Activated CD4-positive, alpha-beta T cell treated with anti-CD3 and anti-CD28 coated beads, Interleukin-2, amount 50 U/mL, for 1 hour (primary cell): ENCODE data around the gene MYO7A.

ENCODE experiments used
- DNase-seq: peaks from one replicate; pipeline ENCODE4 v3.0.0-alpha.2; 2020

Gene MYO7A

DNA sequence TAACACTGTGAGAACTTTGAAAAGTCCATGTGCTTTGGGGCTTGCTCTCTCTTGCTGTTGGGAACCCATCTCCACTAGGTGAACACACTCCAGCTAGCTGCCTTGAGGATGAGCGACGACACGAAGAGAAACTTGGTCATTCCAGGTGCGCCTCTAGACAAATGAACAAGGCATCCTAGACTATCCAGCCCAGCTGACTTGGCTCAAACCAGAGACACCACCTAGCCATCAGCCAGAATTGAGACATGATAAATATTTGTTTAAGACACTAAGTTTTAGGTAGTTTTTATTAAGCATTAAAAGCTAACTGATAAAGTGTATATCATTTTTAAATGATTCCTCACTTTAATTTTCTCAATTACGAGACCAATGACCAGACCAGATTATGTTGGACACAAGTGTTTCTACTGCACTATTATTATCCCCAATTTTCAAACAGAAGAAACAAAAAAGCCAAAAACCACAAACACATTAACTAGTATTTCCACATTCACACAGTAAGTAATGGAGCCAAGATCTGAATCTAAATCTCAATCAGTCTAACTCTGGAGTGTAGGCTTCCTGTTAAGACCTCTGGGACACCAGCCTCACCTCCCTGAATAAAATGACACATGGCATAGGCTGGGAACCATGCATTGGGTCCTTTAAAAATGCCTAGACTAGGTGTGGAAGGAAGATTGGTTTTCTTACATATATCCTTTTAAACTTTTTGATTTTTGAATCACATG is 103.0 kb downstream of the MYO7A start:
- DNase-seq, result no peak

DNA sequence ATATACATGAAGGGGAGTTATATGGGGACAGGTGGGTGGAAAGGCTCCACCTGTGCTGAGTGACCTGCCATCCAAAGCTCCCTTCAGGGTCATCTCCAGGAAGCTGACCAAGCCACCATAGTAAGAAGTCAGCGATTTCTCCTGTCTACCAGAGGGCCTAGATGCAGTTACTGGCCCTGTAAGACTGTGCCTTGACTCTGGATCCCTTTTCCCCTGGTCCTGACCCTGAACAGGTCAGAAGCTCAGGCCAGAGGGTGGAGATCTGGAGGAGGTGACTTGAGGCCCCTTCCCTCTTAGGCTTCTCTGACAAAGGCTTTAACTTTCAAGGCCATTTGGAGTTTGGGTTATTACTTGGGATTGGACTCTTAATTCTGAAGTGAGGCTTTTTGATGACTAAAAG is 103.8 kb downstream of the MYO7A start:
- no peak for DNase-seq

DNA sequence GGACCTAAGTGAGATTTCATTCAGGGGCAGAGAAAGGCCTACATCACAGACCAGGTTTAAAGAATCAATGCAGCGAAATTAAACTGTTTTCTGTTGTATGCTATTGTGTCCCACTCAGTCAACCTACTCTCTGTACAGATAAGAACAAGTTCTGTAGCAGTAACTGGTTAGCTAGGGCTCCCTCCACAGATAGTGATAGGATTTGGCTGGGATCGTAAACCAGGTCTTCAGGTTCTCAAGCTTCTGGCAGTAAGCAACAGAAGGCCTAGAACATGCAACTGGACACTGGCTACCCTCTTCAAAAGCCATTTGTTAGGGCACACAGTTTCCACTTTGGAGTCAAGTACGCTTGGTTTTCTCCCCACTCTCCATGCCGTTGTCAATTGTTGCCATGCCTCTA is 104.2 kb downstream of the MYO7A start:
- no peak for DNase-seq

DNA sequence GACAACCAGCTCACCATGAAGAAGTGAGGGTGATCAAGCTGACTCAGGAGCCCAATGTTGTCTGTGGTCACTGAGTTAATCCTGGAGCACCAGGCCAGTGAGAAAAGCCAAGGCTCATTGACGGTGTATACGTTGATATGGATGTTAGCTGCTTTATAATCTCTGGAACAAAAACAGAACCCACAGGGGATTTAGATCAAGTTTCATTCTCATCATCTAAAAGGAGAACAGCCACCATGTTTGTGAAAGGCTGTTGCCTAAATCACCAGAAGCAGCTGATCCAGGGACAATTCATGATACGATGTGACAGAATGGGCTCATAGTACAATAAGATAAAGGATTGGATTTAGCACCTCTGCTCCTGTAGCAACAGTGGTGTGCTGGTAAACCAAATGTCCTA is 105.0 kb downstream of the MYO7A start:
- DNase-seq, result no peak

DNA sequence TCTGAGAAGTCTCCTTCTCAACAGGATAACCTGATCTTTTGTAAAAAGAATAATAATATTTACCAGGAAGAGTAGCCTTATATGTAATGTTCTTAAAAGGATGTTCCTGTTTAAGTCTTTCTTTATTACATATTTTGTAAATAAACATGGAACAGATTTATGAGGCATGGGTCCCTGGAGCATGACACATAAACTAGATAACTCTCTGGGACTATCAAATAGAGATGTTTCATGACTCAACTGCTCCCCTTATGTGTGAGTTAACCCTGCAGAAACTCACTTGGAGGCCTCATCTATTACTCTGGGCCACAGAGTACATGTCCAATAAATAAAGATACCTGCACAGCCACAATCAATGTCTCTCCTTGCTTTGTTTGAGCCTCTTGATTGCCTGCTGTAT is 108.9 kb downstream of the MYO7A start:
- DNase-seq, result no peak

DNA sequence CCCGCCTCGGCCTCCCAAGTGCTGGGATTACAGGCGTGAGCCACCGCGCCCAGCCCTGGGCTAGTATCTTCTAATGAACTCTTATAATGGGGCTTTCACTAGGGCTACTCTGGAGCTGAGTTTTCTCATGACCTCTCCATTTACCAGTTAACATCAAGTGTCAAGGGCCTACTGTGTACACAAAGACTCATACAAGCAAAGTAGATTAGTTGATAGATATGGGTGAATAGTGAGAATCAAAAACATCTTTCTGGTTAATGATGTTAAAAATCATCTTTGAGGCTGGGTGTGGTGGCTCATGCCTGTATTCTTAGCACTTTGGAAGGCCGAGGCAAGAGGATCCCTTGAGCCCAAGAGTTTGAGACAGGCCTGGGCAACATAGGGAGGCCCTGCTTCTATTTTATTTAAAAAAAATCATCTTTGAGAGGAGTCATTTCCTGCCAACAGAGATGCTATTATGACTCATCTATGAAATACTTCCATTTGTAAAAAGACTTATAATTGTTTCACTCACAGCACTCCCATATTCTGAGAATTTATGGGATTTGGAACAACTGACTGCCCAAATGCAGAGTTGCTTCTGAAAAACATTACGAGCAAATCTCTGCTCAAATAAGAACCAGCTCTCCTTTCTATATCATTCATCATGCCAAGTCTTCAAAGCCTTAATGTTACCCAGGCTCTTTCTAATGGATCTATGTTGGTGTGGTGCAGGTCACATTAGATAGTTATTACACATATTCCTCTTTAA is 116.4 kb downstream of the MYO7A start:
- no peak for DNase-seq

DNA sequence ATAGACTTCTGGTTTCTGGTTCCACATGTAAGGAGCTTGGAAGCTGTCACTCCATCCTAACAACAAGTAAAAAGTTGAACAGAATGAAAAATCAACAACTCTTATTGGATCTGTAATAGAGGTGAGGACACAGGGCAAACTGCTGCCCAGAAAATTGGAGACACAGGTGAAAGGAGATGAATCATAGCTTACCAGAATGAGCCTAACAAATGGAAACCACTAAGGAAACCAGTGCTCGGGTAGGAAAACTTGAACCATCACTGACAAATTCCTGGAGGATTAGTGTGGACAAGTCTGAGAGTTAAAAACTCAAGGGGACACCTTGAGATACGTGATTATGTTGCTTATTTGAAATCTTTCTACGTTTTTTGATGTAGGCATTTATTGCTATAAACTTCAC is 121.4 kb downstream of the MYO7A start:
- DNase-seq, result no peak

DNA sequence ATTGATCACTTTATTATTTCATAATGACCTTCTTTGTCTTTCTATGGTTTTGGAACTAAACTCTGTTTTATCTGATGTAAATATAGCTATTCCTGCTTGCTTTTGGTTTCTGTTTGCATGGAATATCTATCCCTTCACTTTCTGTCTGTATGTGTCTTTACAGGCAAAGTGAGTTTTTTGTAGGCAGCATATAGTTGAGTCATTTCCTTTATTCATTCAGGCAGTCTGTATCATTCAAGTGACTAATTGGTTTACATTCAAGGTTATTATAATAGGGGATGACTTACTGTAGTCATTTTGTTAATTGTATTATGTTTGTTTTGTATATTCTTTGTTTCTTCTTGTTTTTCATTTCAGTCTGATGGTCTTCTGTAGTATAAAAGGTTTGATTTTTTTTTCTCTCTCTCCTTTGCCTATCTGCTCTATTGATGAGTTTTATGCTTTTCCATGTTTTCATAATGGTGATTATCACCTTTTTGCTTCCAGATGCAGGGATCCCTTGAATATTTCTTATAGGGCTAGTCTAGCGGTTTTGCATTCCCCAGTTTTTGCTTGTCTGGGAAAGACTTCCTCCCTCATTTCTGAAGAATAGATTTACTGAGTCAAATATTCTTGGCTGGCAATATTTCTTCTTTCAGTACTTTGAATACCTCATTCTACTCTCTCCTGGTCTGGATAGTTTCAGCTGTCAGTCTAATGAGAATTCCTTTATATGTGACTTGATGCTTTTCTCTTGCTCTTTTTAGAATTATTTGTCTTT is 123.0 kb downstream of the MYO7A start:
- no peak for DNase-seq

DNA sequence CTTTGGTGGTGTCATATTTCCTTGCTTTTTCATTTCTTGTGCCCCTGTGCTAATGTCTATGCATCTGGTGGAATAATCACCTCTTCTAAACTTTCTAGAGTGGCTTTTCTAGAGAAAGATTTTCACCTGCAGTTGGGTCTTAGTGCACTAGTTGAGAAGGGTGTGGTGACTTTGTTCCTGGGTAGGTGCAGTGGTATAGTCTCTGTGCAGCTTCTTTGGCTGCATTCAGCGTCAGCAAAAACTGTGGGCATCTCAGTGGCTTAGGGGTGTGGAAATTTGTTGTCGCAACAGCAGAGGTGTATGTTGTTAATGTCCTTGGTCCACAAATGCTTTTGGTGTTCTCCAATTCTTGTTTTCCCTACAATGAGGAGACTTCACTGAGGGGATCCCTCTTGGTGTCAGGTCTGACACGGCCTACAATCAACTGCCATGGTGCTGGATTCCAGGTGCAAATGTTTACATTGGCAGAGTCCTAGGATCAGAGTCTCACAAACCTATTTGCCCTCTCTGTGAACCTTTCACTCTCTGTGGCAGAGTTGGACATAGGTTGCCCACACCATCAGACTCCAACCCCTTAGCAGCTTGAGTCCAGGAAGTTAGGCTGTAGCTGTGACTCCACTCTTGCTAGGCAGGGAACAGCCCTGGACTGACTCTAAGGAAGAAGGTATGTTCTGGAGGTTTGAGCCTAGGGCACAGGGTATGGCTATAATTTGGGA is 124.7 kb downstream of the MYO7A start:
- no peak for DNase-seq

DNA sequence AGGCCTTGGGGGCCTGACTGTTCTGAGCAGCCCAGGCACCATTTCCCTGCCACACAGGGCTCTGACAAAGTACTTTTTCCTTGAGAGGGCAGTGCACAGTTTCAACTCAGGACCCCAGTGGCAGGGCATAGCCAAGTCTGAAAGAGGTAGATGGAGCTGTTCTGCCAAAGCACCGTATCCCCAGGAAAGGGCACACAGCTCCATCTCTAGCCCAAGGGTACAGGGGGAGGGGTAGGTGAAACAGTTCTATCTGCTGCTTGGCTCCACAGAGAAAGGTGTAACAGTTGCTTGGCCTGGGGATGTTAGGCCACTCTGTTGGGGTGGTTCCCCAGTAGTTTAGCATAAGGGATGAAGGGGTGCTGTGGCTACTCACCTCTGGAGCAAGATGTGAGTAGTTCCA is 125.6 kb downstream of the MYO7A start:
- no peak for DNase-seq

DNA sequence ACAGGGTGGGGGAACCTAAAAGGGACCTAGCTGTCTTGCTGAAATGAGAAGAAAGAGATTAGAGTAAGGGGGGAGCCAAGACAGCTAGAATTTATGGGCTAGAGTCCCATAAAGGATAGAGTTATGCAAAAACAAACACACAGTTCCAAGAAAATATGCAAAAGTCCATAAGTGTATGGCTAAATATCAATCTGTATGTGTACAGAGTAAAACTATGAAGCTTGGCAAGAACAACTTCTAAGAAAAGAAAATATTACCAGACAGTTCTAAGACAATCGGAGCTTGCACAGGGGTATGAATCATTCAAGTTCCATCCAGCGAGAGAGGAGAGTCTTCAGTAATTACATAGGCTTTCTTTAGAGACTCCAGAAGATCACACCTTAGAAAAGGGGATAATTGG is 131.6 kb downstream of the MYO7A start:
- no peak for DNase-seq

DNA sequence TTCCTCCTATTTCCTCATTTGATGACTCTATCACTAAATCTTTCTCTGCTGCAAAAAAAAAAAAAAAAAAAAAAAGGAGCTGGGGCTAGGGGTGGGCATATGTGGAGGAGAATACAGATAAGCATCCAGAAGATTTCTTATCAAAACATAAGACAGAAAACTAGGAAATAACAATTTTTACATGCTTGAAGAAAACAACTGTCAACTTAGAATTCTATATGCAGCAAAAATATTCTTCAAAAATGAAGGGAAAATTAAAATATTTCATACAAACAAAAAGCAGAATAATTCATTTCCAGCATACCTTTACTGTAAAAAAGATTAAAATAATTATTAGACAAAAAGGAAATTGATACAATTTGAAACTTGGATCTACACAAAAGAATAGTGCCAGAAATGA is 134.8 kb downstream of the MYO7A start:
- no peak for DNase-seq
